Measurements from ENCODE around the gene POLR3B.

GRCh38 chr12:106357549-106358395 is at the start of gene POLR3B:
- peak; percentile 81 to 91 (median 84) for TF ChIP-seq CTCF (IDR thresholded peaks at IDR 0.05)
- TF ChIP-seq POLR2AphosphoS5 (IDR thresholded peaks at IDR 0.05), result peak; percentile 46 to 72
- TF ChIP-seq EP300 (IDR thresholded peaks at IDR 0.05), result no peak
